Fibroblast of gingiva (primary cell): ENCODE measurements around the gene SLC24A5.
A peak's percentile ranks its signal among the peaks of the same experiment; 100 is the strongest.

Experiments used
- DNase-seq: peaks from one replicate; pipeline ENCODE4 v3.0.0-alpha.2; 2011; ENCODE audit warnings: low read depth

Gene SLC24A5

GRCh38 chr15:48112242-48112641 is 8.5 kb upstream of the SLC24A5 start:
- DNase-seq: no peak

- DNase-seq: no peak
These were observed 1.5 kb upstream of the SLC24A5 start for GRCh38 chr15:48119277-48119676.

GRCh38 chr15:48121849-48122248 is 1.1 kb downstream of the SLC24A5 start:
- no peak for DNase-seq

GRCh38 chr15:48126667-48127355 is 6.0 kb downstream of the SLC24A5 start:
- no peak for DNase-seq

- DNase-seq: no peak
These were observed 10.5 kb downstream of the SLC24A5 start for GRCh38 chr15:48131324-48131723.

- DNase-seq: no peak
These were observed 12.1 kb downstream of the SLC24A5 start for GRCh38 chr15:48132874-48133273.

- DNase-seq: no peak
These were observed 23.1 kb downstream of the SLC24A5 start for GRCh38 chr15:48143856-48144255.

GRCh38 chr15:48144889-48145288 is 24.1 kb downstream of the SLC24A5 start:
- no peak for DNase-seq

- DNase-seq: peak; percentile 0
These were observed 25.1 kb downstream of the SLC24A5 start for GRCh38 chr15:48145923-48146322.

GRCh38 chr15:48147358-48147757 is 26.6 kb downstream of the SLC24A5 start:
- no peak for DNase-seq

GRCh38 chr15:48149858-48150257 is 29.1 kb downstream of the SLC24A5 start:
- no peak for DNase-seq

- DNase-seq: no peak
These were observed 32.7 kb downstream of the SLC24A5 start for GRCh38 chr15:48153526-48153925.

GRCh38 chr15:48168616-48169015 is 47.8 kb downstream of the SLC24A5 start:
- no peak for DNase-seq

GRCh38 chr15:48170981-48171380 is 50.2 kb downstream of the SLC24A5 start:
- no peak for DNase-seq

- DNase-seq: no peak
These were observed 54.3 kb downstream of the SLC24A5 start for GRCh38 chr15:48175126-48175525.

- DNase-seq: no peak
These were observed 55.3 kb downstream of the SLC24A5 start for GRCh38 chr15:48176112-48176511.

GRCh38 chr15:48176957-48177356 is 56.2 kb downstream of the SLC24A5 start:
- no peak for DNase-seq

- DNase-seq: peak; percentile 6
These were observed 56.6 kb downstream of the SLC24A5 start for GRCh38 chr15:48177383-48177765.

- DNase-seq: peak; percentile 10
These were observed 57.2 kb downstream of the SLC24A5 start, which contains the start of gene MYEF2 for GRCh38 chr15:48177766-48178647. MYEF2 (minus strand) TSS chr15:48178295; CDS start chr15:48178237, 58 bp downstream.

- no peak for DNase-seq
These were observed 57.8 kb downstream of the SLC24A5 start for GRCh38 chr15:48178648-48178931.

- DNase-seq: no peak
These were observed 62.0 kb downstream of the SLC24A5 start for GRCh38 chr15:48182749-48183148.

- DNase-seq: no peak
These were observed 64.7 kb downstream of the SLC24A5 start for GRCh38 chr15:48185529-48185928.

- DNase-seq: no peak
These were observed 65.5 kb downstream of the SLC24A5 start for GRCh38 chr15:48186271-48186670.
